Activated CD4-positive, alpha-beta T cell treated with anti-CD3 and anti-CD28 coated beads, Interleukin-2, amount 50 U/mL, for 16 hours (primary cell): ENCODE results near the gene DSE.

Experiments
- DNase-seq: peaks from one replicate; pipeline ENCODE4 v3.0.0-alpha.2; 2020

The DSE gene

DNA sequence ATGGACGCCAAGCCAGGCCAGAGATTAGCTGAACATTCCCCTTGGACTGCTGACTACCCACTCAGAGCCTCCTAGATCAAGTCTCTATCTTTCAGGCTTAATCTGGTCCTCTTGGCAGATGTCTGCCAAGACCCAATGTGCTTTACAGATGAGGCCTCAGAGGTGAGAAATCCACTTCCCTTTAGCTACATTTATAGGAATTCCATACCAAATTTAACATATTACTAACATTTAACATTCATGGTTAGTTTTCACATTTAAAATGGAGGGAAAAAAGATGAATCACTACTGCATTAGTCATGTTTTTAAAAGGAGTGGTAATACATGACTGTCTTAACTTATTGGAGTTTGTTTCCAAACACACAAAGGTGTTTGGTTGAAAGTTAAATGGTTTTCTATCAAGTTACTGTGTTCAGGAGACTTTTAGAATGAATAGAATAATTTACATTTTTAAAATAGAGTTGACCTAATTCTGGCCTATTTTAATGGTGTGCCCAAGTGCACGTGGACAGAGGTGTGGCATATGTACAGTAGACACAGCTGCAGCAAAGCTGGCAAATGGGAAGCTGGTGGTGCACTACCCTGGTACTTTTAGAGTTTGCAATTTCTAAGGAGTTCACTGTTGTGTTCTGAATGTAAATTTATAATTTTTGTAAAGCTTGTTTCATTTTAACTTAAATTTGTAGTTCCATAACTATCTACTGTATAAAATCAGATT, 48.5 kb downstream of the DSE start:
- DNase-seq, result no peak

DNA sequence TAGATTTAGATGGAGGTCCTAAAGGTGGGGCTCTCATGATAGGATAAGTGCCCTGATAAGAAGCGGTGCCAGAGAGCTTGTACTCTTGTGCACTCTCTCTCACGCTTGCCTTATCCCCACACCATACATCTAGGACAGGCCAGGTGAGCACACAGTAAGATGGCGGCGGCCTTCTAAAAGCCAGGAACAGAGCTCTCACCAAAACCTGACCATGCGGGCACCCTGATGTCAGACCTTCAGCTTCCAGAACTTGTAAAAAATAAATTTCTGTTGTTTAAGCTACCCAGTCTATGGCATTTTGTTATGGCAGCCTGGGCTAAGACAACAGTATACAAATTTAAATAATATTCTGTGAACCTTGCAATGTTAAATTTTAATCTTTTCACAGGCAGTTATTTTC, 49.6 kb downstream of the DSE start:
- DNase-seq, result no peak

DNA sequence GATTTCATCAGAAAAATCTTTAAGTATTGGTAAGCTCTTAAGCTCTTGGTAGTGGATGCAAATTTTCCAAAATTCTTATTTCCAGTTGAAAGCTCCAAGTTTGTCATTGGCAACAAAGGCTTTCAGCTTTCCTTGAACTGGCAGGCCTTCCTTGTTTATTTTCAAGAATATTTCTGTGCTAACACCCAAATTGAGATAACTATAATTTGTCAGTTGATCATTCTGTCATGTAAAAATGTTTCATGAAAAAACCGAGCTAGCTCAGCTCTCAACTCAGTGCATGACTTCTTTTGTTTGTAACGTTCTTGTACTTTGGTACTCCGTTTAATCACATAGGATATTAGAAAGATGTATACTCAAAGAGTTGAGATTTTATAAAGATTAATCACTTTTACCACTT, 51.5 kb downstream of the DSE start:
- DNase-seq, result no peak

- no peak for DNase-seq
Observed at GRCh38 chr6:116424001-116424400, 53.3 kb downstream of the DSE start.

- DNase-seq, result no peak
Observed at GRCh38 chr6:116426551-116426950, 55.8 kb downstream of the DSE start.

DNA sequence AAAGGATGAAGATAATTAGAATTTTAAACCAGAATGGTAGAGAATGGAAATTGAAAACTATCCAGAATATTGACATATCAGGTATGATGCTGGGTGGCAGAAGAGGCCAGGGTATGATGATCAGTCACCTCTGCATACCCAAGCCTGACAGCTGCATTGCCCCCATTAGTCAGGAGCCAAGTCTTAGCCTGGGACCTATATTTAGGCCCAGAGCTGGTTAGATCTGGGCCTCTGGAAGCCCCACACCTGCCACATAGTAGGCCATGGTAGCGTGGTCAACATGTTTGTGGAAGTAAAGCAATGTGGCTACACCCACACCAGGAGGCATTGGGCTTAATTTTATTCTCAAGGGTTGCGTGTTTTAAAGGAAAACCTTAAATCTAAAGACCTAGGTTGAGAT, 58.4 kb downstream of the DSE start:
- no peak for DNase-seq

DNA sequence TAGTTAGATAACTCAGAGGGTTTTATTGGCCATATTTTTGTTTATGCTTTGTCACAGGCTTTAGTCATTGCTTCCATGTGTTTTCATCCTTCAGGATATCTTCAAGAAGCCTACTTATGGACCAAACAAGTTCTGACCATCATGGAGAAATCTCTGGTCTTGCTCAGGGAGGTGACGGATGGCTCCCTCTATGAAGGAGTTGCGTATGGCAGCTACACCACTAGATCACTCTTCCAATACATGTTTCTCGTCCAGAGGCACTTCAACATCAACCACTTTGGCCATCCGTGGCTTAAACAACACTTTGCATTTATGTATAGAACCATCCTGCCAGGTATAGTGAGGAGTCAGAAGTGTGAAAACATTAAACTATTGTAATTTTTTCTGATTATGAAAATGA, 60.1 kb downstream of the DSE start:
- no peak for DNase-seq

GRCh38 chr6:116431964-116432595, 61.3 kb downstream of the DSE start:
- DNase-seq, result no peak

- no peak for DNase-seq
Observed at GRCh38 chr6:116433206-116433712, 62.5 kb downstream of the DSE start.

DNA sequence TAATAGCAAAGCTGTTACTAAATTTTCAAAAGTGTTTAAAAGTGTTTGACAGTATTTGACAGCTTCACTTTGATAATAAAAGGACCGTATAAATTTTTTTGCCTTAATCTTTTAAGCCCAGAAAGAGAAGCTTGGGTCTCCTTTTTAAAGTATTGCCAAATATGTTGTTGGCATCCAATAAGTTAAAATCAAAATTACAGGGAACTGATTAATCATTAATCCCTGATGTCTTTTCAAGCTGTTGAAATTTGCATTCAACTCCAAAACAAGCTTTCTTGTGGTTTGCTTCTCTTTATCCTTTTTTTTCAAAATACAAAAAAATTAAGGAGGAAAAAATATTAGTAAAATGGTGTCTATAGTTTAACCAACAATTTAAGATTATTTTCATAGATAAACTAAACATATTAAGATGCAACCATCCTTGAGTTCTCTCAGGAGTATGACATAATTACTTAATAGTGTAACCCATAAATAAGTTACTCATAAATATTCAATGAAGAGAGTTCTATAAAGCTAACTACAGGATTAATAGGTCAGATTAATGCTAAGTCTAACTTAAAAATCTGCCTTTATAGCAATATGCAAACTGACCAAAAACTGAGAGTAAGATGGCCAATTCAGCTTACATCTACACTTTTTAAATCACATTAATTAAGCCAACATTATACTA, 63.4 kb downstream of the DSE start:
- no peak for DNase-seq

GRCh38 chr6:116436586-116436985, 65.8 kb downstream of the DSE start:
- DNase-seq, result no peak

GRCh38 chr6:116437656-116438055, 66.9 kb downstream of the DSE start:
- DNase-seq, result no peak

- DNase-seq, result no peak
Observed at GRCh38 chr6:116438590-116439448, 68.1 kb downstream of the DSE start.

DNA sequence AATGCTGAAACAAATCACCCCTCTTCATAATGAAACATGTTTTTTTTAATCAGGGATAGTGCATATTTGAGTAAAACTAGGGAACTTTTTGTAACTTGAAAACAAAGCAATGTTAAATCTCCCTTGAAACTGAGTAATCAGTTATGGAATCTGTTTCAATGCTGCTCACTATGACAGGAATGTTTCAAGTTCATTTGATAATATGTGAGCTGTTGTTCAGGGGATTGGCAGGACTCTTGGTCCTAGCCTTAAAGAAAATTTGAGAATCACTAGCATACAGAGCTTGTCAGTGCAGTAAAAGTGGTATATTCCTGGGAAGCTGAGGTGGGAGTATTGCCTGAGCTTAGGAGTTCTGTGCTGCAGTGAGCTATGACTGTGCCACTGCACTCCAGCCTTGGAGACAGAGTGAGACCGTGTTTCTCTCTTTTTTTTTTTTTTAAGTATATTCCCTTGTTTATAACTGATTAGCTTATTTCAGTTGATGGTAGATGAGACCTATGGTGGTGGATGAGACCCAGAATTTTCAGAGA, 68.8 kb downstream of the DSE start:
- DNase-seq, result no peak

DNA sequence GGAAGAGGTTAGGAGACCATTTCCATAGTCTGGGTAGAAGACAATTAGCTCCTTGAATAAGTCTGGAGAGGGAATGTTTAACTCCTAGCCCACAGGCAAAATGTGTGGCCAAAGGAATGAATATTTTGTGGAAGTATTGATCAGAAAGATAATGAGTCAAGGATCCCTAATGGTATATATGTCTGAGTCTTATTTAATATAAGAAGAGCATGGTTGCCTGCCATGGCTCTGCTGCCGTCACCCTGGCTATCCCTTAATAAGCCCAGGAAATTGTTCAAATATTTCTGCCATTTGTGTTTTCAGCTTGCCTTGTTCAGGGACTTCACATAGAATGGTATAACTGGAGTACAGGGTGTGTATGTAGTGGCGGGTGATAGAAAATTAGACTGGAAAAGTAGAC, 72.4 kb downstream of the DSE start:
- DNase-seq, result no peak

DNA sequence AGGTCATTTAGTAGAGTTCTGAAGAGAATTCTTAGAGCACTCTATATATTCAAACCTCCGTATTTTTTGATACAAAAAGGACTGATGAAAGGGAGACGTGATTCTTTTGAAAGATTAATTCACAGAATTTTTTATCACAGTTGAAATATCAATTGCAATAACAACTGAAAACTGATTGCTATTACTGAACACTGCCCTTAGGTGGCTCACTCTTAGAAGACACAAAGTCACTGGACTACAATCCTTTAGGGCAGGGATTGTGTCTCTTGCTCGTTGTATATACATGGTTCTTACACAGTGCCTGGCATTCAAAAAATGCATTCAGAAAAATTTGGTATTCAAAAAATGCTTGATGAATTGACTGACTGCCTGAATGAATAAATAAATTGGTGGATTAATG, 73.3 kb downstream of the DSE start:
- peak; percentile 28 for DNase-seq

DNA sequence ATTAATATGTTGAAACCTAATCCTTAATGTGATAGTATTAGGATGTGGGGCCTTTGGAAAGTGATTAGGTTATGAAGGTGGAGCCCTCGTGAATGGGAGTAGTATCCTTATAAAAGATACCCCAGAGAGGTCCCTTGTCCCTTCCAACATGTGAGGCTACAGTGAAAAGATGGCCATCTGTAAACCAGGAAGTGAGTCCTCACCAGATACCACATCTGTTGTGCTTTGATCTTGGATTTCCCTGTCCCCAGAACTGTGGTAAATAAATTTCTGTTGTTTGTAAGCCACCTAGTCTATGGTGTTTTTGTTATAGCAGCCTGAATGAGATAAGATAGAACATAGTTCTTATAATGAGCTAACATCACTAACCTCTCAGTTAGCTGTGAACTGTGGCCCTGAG, 73.8 kb downstream of the DSE start:
- DNase-seq, result no peak

DNA sequence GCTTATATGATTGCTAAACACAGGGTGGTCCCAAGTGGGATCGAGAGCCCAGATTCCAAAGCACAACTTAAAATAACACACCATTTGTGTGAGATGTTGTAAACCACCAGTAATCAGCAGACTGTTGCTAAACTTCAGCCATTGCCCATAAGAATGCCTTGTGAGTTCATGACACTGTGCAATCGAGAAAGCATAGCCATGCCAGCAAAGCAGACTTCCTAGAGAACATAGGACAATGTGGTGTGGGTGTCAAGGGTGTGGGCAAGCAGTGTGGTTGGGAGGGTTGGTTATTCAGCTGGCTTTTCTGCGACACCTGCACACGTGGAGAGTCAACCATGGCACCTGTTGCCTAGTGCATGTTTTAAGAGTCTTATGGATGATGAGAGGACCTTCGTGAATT, 74.4 kb downstream of the DSE start:
- DNase-seq, result no peak

DNA sequence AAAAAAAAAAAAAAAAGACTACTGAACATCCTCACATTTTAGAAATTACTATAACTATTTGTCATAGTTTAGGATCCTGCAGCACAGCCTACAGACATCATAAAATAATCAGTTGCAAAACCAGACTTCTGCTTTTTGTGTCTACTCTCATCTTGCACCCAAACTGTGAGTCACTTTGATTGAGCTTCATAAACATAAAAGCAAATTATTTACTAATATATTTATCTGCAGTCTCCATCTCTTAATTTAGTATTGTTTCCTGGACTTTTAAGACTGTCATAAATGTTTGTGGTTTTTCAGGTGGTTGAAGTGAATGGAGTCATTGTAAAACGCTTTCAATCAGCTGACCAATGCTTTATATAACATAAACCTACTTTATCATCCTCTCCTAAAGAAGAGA, 75.7 kb downstream of the DSE start:
- DNase-seq, result no peak

DNA sequence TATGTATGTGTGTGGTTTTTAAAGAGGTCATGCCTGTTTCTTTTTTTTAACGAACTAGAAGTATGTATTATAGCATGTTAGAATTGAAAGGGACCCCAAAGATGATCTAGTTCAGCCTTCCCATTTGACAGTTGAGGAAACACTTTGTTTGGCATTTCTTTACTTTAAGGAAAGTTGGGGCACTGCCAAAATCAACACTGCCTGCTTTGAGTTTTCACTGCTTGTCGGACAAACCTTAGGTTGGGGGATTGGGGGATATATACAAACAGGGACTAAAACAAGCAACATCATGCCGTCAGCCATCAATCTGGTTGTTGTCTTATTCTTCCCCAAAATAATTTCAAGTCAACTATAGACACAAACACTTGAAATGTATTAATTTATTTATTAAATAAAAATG, 76.3 kb downstream of the DSE start:
- DNase-seq, result no peak

DNA sequence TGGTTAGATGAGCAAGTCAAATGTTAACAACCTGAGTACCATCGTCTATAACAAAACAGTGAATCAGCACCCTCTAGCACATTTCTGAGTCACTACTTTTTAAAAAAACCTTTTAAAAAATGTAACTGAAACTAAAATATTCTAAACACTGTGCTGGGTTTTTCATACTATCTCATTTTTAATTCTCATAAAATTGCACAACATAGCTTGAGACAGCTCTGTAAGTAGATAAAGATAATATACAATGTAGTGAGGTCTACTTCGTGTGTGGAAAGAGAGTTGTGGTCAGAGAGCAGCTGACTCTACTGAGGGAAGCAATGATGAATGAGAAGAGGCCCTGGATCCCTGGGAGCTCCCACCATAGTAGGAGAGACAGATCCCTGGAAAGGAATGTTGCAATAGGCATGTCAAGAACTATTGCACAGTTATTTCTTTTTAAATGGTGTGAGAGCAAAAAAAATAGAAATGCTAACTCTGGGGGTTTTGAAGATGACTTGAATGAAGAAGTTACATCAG, 76.8 kb downstream of the DSE start:
- no peak for DNase-seq

GRCh38 chr6:116449565-116449964, 78.8 kb downstream of the DSE start:
- no peak for DNase-seq
